GM12865 (cell line): ENCODE measurements around the gene KLHL29.

Experiments used
- DNase-seq: peaks from one replicate; pipeline ENCODE4 v3.0.0; 2010; ENCODE audit warnings: low read depth
- H3K4me3 ChIP-seq: 2 replicates; pipeline ENCODE4 v1.5.1; 2011; ENCODE audit warnings: mild to moderate bottlenecking, low read depth, low read length, control low read depth
- TF ChIP-seq, protein P1 (sequence below): IDR thresholded peaks from 2 replicates; pipeline ENCODE4 v1.5.1; 2011; ENCODE audit warnings: low read length, control low read depth, low read depth, inconsistent platforms; ENCODE audit not compliant: insufficient read depth; ENCODE audit errors: missing control alignments

KLHL29 gene

DNA sequence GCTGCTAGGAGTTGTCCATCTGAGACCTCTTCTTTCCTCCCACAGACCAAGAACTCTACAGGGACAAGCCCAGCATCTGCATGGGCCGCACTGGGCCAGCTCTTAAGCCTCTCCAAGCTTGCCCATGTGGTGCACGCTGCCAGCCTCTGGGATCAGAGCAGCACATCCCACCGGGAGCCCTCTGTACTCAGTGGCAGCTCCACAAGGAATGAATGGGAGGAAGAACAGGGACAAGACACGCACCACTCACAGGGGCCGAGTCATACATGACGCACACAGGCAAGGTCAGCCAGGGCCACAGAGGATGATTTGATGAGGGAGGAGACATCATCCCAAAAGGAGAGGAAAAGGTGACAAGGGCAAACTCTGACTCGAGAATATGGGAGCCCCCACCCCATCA is 268.3 kb downstream of the KLHL29 start:
- no peak overlapping the region for H3K4me3 ChIP-seq
- TF ChIP-seq, protein P1, sequence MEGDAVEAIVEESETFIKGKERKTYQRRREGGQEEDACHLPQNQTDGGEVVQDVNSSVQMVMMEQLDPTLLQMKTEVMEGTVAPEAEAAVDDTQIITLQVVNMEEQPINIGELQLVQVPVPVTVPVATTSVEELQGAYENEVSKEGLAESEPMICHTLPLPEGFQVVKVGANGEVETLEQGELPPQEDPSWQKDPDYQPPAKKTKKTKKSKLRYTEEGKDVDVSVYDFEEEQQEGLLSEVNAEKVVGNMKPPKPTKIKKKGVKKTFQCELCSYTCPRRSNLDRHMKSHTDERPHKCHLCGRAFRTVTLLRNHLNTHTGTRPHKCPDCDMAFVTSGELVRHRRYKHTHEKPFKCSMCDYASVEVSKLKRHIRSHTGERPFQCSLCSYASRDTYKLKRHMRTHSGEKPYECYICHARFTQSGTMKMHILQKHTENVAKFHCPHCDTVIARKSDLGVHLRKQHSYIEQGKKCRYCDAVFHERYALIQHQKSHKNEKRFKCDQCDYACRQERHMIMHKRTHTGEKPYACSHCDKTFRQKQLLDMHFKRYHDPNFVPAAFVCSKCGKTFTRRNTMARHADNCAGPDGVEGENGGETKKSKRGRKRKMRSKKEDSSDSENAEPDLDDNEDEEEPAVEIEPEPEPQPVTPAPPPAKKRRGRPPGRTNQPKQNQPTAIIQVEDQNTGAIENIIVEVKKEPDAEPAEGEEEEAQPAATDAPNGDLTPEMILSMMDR = no peak
- no peak for DNase-seq

GRCh38 chr2:23654756-23655155 is 269.8 kb downstream of the KLHL29 start:
- H3K4me3 ChIP-seq = no peak overlapping the region
- DNase-seq = no peak
- TF ChIP-seq, protein P1 = no peak

DNA sequence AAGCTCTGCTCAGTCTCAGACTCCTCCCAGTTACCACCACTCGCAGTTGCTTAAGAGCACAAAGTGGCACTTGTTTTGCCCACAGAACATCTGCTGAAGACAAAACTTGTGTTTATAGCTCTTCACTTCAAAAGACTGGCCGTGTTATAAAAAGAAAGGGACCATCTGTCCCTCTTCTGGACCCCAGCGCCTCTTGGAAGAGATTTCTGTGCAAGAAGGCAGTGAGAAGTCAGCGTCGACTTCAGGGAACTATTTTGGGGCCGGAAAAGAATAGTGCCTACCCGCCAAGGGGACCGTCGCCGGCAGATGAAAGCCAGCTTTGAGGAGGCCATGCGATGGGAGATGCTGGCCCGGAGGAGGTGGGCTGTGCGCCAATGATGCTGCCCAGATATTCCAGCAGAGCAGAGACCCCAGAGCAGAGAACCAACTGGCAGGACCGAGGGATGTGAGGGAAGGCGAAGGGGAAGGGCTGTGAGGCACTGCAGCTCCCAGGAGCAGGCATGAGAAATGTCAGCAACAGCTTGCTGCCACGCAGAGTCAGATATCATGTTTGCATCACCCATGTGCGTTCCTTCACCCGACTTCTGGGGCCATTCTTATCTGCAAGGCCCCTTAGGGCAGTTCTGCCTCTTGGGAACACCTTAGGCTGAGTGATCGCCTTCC is 271.1 kb downstream of the KLHL29 start:
- TF ChIP-seq, protein P1 = no peak
- DNase-seq = no peak
- H3K4me3 ChIP-seq = no peak overlapping the region

GRCh38 chr2:23656597-23656973 is 271.6 kb downstream of the KLHL29 start:
- TF ChIP-seq, protein P1 = no peak
- no peak for DNase-seq
- H3K4me3 ChIP-seq = no peak overlapping the region

GRCh38 chr2:23657371-23657770 is 272.4 kb downstream of the KLHL29 start:
- TF ChIP-seq, protein P1 = no peak
- no peak overlapping the region for H3K4me3 ChIP-seq
- no peak for DNase-seq

GRCh38 chr2:23657934-23658333 is 273.0 kb downstream of the KLHL29 start:
- TF ChIP-seq, protein P1 = no peak
- DNase-seq = no peak

DNA sequence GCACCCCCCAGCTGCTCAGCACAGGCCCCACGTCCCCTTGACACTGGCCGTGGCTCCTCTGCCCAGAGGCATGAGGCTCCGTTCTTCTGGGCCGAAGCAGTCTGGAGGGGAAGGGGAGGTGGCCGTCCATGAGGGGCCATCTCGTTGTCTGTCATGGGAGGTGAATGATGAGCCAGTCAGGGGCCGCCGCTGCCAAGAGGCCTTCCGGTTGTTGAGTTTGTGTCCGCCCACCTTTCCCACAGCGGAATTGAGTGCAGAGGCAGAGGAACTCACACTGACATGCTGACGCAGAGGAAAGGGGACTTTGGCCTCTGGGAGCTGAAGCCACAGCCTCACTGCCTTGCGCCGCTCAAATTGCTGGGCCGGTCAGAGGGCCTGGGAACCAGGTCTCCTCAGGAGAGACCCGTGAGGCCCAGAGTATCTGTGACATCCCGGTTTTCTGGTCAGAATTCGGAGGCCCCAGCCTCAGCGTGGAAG is 273.5 kb downstream of the KLHL29 start:
- TF ChIP-seq, protein P1 = no peak
- peak; percentile 16 for DNase-seq
- no peak overlapping the region for H3K4me3 ChIP-seq

More at GRCh38 chr2:23657934-23658333, 273.0 kb downstream of the KLHL29 start:
- H3K4me3 ChIP-seq = no peak overlapping the region
